IMR-90 (cell line): Measurements from ENCODE around the gene RNF215. TPM values are rescaled to one million over a fixed set of nuclear protein-coding genes. Genes with fewer than 3 reads are reported as not detected.

ENCODE experiments used
- ATAC-seq: fragments of 200-7000 bp; cut with Tn5 transposase; 2 replicates; pipeline ENCODE4 v1.9.1; 2020; ENCODE audit warnings: low read depth, mild to moderate bottlenecking, moderate library complexity
- BruUV-seq: library from RNA; stranded (reverse); fragments of 400-500 nt; replicated peaks from 2 replicates; lab custom pipeline; 2021; lab: Mats Ljungman, UMichigan
- CTCF ChIA-PET: fragments of 300-600 bp; formaldehyde crosslinking; extraction: SDS; loops from one replicate; lab custom pipeline; 2021; ENCODE audit warnings: antibody characterized with exemption; lab: Yijun Ruan, JAX
- POLR2A ChIA-PET: fragments of 300-600 bp; sonication (Branson Sonifier 250); formaldehyde crosslinking; loops from one replicate; lab custom pipeline; 2022; ENCODE audit warnings: antibody characterized with exemption; ENCODE audit not compliant: unreplicated experiment; lab: Charles Lee
- DNase-seq: peaks from one replicate; pipeline ENCODE4 v3.0.0; 2013
- H2AFZ ChIP-seq: replicated peaks from 2 replicates; pipeline ENCODE3; 2013; ENCODE audit warnings: low read length, mild to moderate bottlenecking; ENCODE audit not compliant: poor library complexity
- H2AK5ac ChIP-seq: 2 replicates; pipeline ENCODE4 v1.6.1; 2013; ENCODE audit warnings: low read depth, low read length, inconsistent platforms
- H2AK9ac ChIP-seq: replicated peaks from 2 replicates; pipeline ENCODE3; 2013; ENCODE audit warnings: mild to moderate bottlenecking, low read depth, low read length, moderate library complexity; ENCODE audit not compliant: poor library complexity
- H2BK120ac ChIP-seq: 2 replicates; pipeline ENCODE4 v1.6.1; 2013; ENCODE audit warnings: low read depth, low read length, inconsistent platforms
- H2BK15ac ChIP-seq: 3 replicates; pipeline ENCODE4 v1.6.1; 2013; ENCODE audit warnings: low read depth, low read length, inconsistent platforms
- H2BK20ac ChIP-seq: 2 replicates; pipeline ENCODE4 v1.6.1; 2013; ENCODE audit warnings: low read depth, mild to moderate bottlenecking, inconsistent platforms, low read length, moderate library complexity
- H2BK5ac ChIP-seq: 2 replicates; pipeline ENCODE4 v1.6.1; 2013; ENCODE audit warnings: mild to moderate bottlenecking, low read depth, low read length, inconsistent platforms; ENCODE audit not compliant: poor library complexity, severe bottlenecking
- H3K14ac ChIP-seq: replicated peaks from 2 replicates; pipeline ENCODE4 v1.6.1; 2013; ENCODE audit warnings: low read depth, low read length, inconsistent platforms
- H3K18ac ChIP-seq: 2 replicates; pipeline ENCODE4 v1.6.1; 2013; ENCODE audit warnings: low read depth, low read length, control low read depth
- H3K23ac ChIP-seq: 2 replicates; pipeline ENCODE4 v1.6.1; 2013; ENCODE audit warnings: low read depth, low read length, inconsistent platforms
- H3K27ac ChIP-seq: 2 replicates; pipeline ENCODE4 v1.5.1; 2013; ENCODE audit warnings: mild to moderate bottlenecking, control low read depth, low read length; ENCODE audit not compliant: insufficient read depth
- H3K27me3 ChIP-seq: 2 replicates; pipeline ENCODE4 v1.6.1; 2013; ENCODE audit warnings: low read length; ENCODE audit not compliant: control insufficient read depth, insufficient read depth
- H3K36me3 ChIP-seq: 2 replicates; pipeline ENCODE4 v1.6.1; 2013; ENCODE audit warnings: low read length, mixed read lengths; ENCODE audit not compliant: control insufficient read depth, insufficient read depth
- H3K4ac ChIP-seq: 2 replicates; pipeline ENCODE4 v1.6.1; 2013; ENCODE audit warnings: low read depth, low read length, inconsistent platforms
- H3K4me1 ChIP-seq: 2 replicates; pipeline ENCODE4 v1.6.1; 2013; ENCODE audit warnings: low read length, mixed read lengths; ENCODE audit not compliant: control insufficient read depth, insufficient read depth
- H3K4me2 ChIP-seq: 2 replicates; pipeline ENCODE4 v1.6.1; 2013; ENCODE audit warnings: low read depth, mild to moderate bottlenecking, control low read depth, low read length, moderate library complexity
- H3K4me3 ChIP-seq: 2 replicates; pipeline ENCODE4 v1.5.1; 2013; ENCODE audit warnings: low read depth, mild to moderate bottlenecking, control low read depth, low read length, moderate library complexity; ENCODE audit not compliant: insufficient read depth
- H3K56ac ChIP-seq: 2 replicates; pipeline ENCODE4 v1.6.1; 2013; ENCODE audit warnings: low read length, inconsistent platforms; ENCODE audit not compliant: insufficient read depth; ENCODE audit errors: extremely low read depth
- H3K79me1 ChIP-seq, 2 experiments: 2 replicates each; pipeline ENCODE4 v1.6.1; 2013; ENCODE audit warnings: low read length in 2 of 2, inconsistent platforms in 1 of 2, low read depth in 1 of 2
- H3K9ac ChIP-seq: 2 replicates; pipeline ENCODE4 v1.6.1; 2013; ENCODE audit warnings: low read depth, low read length, control low read depth
- H3K9me1 ChIP-seq: 2 replicates; pipeline ENCODE4 v1.6.1; 2013; ENCODE audit warnings: low read length, inconsistent platforms; ENCODE audit not compliant: insufficient read depth
- H3K9me3 ChIP-seq: 2 replicates; pipeline ENCODE4 v1.6.1; 2013; ENCODE audit warnings: low read length; ENCODE audit not compliant: control insufficient read depth, insufficient read depth
- H4K20me1 ChIP-seq: 2 replicates; pipeline ENCODE4 v1.6.1; 2013; ENCODE audit warnings: low read length, inconsistent platforms; ENCODE audit not compliant: insufficient read depth
- H4K5ac ChIP-seq: 2 replicates; pipeline ENCODE4 v1.6.1; 2013; ENCODE audit warnings: mild to moderate bottlenecking, low read depth, low read length, control low read depth
- H4K8ac ChIP-seq, 2 experiments: 2 replicates each; pipeline ENCODE4 v1.6.1; 2013; ENCODE audit warnings: low read depth in 2 of 2, low read length in 2 of 2, control low read depth in 1 of 2, inconsistent platforms in 1 of 2
- H4K91ac ChIP-seq: 2 replicates; pipeline ENCODE4 v1.6.1; 2013; ENCODE audit warnings: low read depth, low read length, inconsistent platforms; ENCODE audit not compliant: insufficient read depth
- BHLHE40 ChIP-seq: fragments of 150-350 bp; IDR thresholded peaks from 2 replicates; pipeline ENCODE4 v1.6.1; 2016; ENCODE audit warnings: mild to moderate bottlenecking, low read depth, low read length
- FOS ChIP-seq: fragments of 150-350 bp; IDR thresholded peaks from 2 replicates; pipeline ENCODE4 v1.6.1; 2016; ENCODE audit warnings: low read depth, low read length
- MAFK ChIP-seq: IDR thresholded peaks from 2 replicates; pipeline ENCODE4 v1.6.1; 2012; ENCODE audit warnings: low read depth, low read length, improper control_type of control experiment
- MXI1 ChIP-seq: IDR thresholded peaks from 2 replicates; pipeline ENCODE4 v1.6.1; 2012; ENCODE audit warnings: low read depth, mild to moderate bottlenecking, low read length, moderate library complexity, borderline replicate concordance
- RAD21 ChIP-seq: IDR thresholded peaks from 2 replicates; pipeline ENCODE4 v1.6.1; 2012; ENCODE audit warnings: low read length, improper control_type of control experiment
- USF2 ChIP-seq: fragments of 150-350 bp; IDR thresholded peaks from 2 replicates; pipeline ENCODE4 v1.6.1; 2017; ENCODE audit warnings: mild to moderate bottlenecking, antibody characterized with exemption, low read length, low read depth
- WGBS, 2 experiments: methylation state at CpG; one replicate each; pipeline versions ENCODE4 v1.1.5 to v1.1.7; 2013; ENCODE audit warnings: missing lambda C conversion rate in 2 of 2; ENCODE audit not compliant: insufficient read length in 1 of 2; ENCODE audit errors: extremely low coverage in 2 of 2; 5-methylcytosine and 5-hydroxymethylcytosine counted together
- dilution Hi-C: fragments of 300-500 bp; cut with HindIII; formaldehyde crosslinking; loops from one replicate; pipeline ENCODE4 v1.14.3; 2018; ENCODE audit warnings: low sequenced_read_pairs; ENCODE audit not compliant: unreplicated experiment
- in situ Hi-C: fragments of 300-500 bp; cut with MboI; formaldehyde crosslinking; loops from 3 replicates; pipeline ENCODE4 v1.14.3; 2019; ENCODE audit warnings: low sequenced_read_pairs, inconsistent platforms, mixed read lengths
- intact Hi-C: fragments of 100-400 bp; cut with micrococcal nuclease; formaldehyde crosslinking; loops from 2 replicates; pipeline ENCODE4 v1.10.0; 2022
- polyA plus RNA-seq, 3 experiments: library from polyadenylated mRNA; depleted of rRNA; stranded (reverse); fragments of >200 nt; gene quantifications; 2 replicates each; pipeline ENCODE4 v1.2.3, GENCODE V29; 2012; ENCODE audit warnings: low replicate concordance in 1 of 3
- total RNA-seq: library from RNA; depleted of rRNA; stranded (reverse); fragments of >200 nt; gene quantifications from 2 replicates; pipeline ENCODE4 v1.2.3, GENCODE V29; 2012

Gene RNF215
- total and polyA plus RNA-seq, 2 of the 4 experiments (the other 2 are of a cell fraction), result 15.8 to 21.9 TPM

- Histone ChIP-seq H4K20me1 (0 out of 2 replicates have a peak, but pooled peaks cover 3% of the 10 kb centered on the region), H3K27me3 (no peaks in the 10 kb centered on the region), H2AK9ac (no peak overlapping the region), H4K5ac (no peak overlapping the region), H3K9me1 (peaks cover 11% of the 10 kb centered on the region), H4K8ac (no peak overlapping the region), H3K27ac (no peak overlapping the region), H2AFZ (no peak overlapping the region), H3K56ac (no peak overlapping the region), H3K4ac (no peak overlapping the region), H3K9ac (no peak overlapping the region), H3K79me1 (peaks cover 2 to 11% of the 10 kb centered on the region in 2 experiments; a peak in 3 of 4 replicates), H2BK5ac (no peak overlapping the region), H3K23ac (no peak overlapping the region), H3K18ac (no peak overlapping the region), H2BK15ac (no peak overlapping the region), H2BK20ac (no peak overlapping the region), H4K91ac (no peak overlapping the region), H3K4me2 (no peak overlapping the region), H2BK120ac (no peak overlapping the region), H2AK5ac (no peak overlapping the region), H3K4me1 (no peaks in the 10 kb centered on the region), H3K14ac (no peak overlapping the region), H3K9me3 (no peaks in the 10 kb centered on the region), H3K4me3 (no peak overlapping the region), H3K36me3 (peaks cover 76% of the 10 kb centered on the region)
- no peak for ATAC-seq
- no TSS peak for BruUV-seq
- TF ChIP-seq MXI1, result no peak
- no peak for TF ChIP-seq MAFK
- no peak for TF ChIP-seq USF2
- no peak for TF ChIP-seq FOS
- TF ChIP-seq RAD21, result no peak
- TF ChIP-seq BHLHE40, result no peak
- intact Hi-C loops (no loop called here), in situ Hi-C loops (no loop called here), dilution Hi-C loops (no loop called here)
- no peak for DNase-seq
- ChIA-PET POLR2A (no interaction called here), CTCF (no interaction called here)
- WGBS, 2 experiments, result no CpG with 5 or more reads among the region's 4 CpGs
Measured at GRCh38 chr22:30334646-30335045, 52.6 kb downstream of the RNF215 start.
